HG03520 (cell line): ENCODE measurements around the gene PTK7.

Source experiments
- ATAC-seq: cut with Tn5 transposase; IDR thresholded peaks from one replicate; pipeline ENCODE4 v1.9.1; 2021; ENCODE audit warnings: mild to moderate bottlenecking, moderate library complexity; ENCODE audit not compliant: unreplicated experiment

PTK7 gene

DNA sequence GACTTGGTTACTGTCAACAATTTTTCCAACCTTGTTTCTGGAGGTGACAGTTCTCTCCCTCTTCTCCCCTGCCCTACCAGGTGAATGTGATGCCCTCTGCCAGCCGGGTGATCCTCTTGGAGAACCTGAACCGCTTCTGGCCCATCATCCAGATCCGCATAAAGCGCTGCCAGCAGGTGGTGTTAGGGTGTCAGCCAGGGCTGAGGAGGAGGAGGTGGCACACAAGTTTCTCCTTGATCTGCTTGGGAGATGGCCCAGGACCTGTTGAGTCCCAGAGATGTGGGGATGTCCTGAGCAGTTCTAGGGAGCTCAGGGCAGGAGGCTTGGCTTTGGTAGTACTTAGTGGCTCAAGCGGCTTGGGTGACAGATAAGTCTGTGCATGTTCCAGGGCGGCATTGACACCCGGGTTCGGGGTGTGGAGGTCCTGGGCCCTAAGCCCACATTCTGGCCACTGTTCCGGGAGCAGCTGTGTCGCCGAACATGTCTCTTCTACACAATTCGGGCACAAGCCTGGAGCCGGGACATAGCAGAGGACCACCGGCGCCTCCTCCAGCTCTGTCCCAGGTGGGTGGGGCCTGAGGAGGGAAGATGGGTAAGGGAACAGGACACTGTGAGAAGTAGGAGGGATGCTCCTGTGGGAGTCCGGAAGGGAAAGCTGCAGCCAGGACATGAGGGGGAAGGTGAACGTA, 127.1 kb downstream of the PTK7 start:
- ATAC-seq, result no peak

DNA sequence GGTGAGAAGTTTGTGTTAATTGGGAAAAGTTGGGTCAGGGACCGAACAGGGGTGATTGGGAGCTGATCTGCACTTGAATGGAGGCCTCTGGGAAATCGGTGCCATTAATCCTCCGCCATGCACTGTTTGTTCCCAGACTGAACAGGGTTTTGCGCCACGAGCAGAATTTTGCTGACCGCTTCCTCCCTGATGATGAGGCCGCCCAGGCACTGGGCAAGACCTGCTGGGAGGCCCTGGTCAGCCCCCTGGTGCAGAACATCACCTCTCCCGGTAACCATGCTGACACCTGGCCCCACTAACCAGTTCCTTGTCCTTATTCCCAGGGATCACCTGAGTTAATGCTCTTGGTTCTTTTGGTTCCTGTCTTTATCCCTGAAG, 127.6 kb downstream of the PTK7 start:
- ATAC-seq, result no peak

DNA sequence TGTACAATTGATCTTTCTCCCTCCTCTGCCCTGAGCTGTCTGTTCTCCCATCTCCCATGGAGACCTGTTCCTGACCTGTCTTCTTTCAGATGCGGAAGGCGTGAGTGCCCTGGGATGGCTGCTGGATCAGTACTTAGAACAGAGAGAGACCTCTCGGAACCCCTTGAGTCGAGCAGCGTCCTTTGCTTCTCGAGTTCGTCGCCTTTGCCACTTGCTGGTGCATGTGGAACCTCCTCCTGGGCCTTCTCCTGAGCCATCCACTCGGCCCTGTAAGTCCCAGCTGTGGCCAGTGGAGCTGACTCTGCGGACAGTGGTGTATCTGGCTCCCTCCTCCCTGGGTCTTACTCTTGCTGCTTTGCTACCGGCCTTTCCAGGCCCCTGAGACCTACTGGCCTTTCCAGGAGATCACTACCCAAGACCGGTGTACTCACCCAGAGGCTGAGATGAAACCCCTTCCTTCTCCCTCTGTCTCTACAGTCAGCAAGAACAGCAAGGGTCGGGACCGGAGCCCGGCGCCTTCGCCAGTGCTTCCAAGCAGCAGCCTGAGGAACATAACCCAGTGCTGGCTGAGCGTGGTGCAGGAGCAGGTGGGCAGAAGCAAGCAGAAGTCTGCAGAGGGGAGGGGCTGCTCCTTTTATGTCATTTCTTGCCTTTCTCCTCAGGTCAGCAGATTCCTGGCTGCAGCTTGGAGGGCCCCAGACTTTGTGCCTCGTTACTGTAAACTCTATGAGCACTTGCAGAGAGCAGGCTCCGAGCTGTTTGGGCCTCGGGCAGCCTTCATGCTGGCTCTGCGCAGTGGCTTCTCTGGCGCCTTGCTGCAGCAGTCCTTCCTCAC, 128.4 kb downstream of the PTK7 start:
- no peak for ATAC-seq

DNA sequence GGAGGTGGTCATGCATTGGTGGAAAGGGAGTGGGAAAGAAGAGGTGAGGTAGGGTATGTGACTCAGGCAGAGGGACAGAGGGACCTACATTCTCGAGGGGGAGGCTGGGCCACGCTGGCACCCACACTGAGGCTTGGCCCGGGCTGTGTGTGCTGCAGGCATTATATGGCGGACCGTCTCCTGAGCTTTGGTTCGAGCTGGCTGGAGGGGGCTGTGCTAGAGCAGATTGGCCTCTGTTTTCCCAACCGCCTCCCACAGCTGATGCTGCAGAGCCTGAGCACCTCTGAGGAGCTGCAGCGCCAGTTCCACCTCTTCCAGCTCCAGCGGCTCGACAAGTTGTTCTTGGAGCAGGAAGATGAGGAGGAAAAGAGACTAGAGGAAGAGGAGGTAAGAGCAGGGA, 129.7 kb downstream of the PTK7 start:
- no peak for ATAC-seq

DNA sequence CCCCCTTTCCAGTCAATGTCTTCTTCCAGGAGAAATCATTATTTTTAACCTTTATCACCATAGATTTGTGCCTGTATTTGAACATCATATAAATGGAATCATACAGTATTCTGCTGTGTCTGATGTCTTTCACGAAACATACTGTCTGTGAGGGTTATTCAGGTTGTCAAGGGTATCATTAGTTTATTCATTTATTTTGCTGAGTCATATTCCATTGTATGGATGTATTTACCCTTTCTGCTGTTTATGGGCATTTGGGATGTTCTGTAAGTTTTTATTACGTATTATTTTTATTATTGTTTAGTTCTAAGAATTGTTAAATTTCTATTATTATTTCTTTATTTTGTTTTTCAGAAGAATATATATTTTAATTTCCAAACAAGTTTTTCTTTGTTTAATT, 131.2 kb downstream of the PTK7 start:
- ATAC-seq, result no peak
